Stimulated activated CD4-positive, alpha-beta T cell treated with anti-CD3 and anti-CD28 coated beads, TNF-alpha, amount 100 ng/mL, for 48 hours (primary cell): ENCODE measurements around the gene NELFCD.
"Not testable (repeated sequence)": the region's sequence is repeated elsewhere in the genome, so short reads cannot be mapped to it uniquely, and the experiment has no call there.

ENCODE experiments used
- DNase-seq, 3 donors: peaks; one replicate each; pipeline ENCODE4 v3.0.0-alpha.2; 2020; ENCODE audit warnings: low read depth in 3 of 3

Gene NELFCD

GRCh38 chr20:58973866-58974265 is 7.2 kb upstream of the NELFCD start:
- no peak for DNase-seq

- no peak for DNase-seq
Measured at GRCh38 chr20:58975353-58975752, 5.7 kb upstream of the NELFCD start.

- no peak for DNase-seq
Measured at GRCh38 chr20:58976061-58976730, 4.9 kb upstream of the NELFCD start.

GRCh38 chr20:58978351-58979190 is 2.5 kb upstream of the NELFCD start:
- DNase-seq = no peak

GRCh38 chr20:58981628-58982364 is 740 bp downstream of the NELFCD start:
- DNase-seq = no peak

- no peak for DNase-seq
Measured at GRCh38 chr20:58982406-58983114, 1.5 kb downstream of the NELFCD start.

GRCh38 chr20:58983115-58983468 is 2.0 kb downstream of the NELFCD start:
- DNase-seq = not testable (repeated sequence)

- DNase-seq = no peak
Measured at GRCh38 chr20:58984691-58985090, 3.6 kb downstream of the NELFCD start.

GRCh38 chr20:58985656-58986055 is 4.6 kb downstream of the NELFCD start:
- DNase-seq = no peak

- no peak for DNase-seq
Measured at GRCh38 chr20:58986286-58986967, 5.4 kb downstream of the NELFCD start.

- no peak for DNase-seq
Measured at GRCh38 chr20:58986968-58987517, 6.0 kb downstream of the NELFCD start.

- DNase-seq = no peak
Measured at GRCh38 chr20:58987790-58988564, 6.9 kb downstream of the NELFCD start.

- DNase-seq = no peak
Measured at GRCh38 chr20:58988565-58988882, 7.5 kb downstream of the NELFCD start.

- DNase-seq = no peak
Measured at GRCh38 chr20:58989196-58989595, 8.1 kb downstream of the NELFCD start.

- DNase-seq = no peak
Measured at GRCh38 chr20:58990651-58991445, 9.8 kb downstream of the NELFCD start.

GRCh38 chr20:58991715-58992114 is 10.7 kb downstream of the NELFCD start:
- no peak for DNase-seq

- no peak for DNase-seq
Measured at GRCh38 chr20:58992911-58993310, 11.9 kb downstream of the NELFCD start.

GRCh38 chr20:58993332-58994248 is 12.5 kb downstream of the NELFCD start:
- DNase-seq = no peak
